ENCODE data around the gene RILPL1. TPM values are rescaled to one million over a fixed set of nuclear protein-coding genes. Genes with fewer than 3 reads are reported as not detected.
"Not testable (repeated sequence)": the region's sequence is repeated elsewhere in the genome, so short reads cannot be mapped to it uniquely, and the experiment has no call there.

The RILPL1 gene
- total and polyA plus RNA-seq, 2 of the 4 experiments (the other 2 are of a cell fraction), result 11.1 to 19.8 TPM

DNA sequence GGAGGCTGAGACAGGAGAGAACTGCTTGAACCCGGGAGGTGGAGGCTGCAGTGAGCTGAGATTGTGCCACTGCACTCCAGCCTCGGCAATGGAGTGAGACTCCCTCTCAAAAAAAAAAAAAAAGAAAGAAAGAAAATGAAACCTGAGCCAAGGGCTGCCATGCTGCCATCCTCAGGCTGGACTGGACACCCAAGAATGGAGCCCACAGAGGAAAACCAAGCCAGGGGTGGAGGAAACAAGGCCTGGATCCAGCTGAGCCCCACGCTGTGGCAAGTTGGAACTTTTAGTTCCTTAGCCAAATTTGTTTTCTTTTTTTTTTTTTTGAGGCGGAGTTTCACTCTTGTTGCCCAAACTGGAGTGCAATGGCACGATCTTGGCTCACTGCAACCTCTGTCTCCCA, 52.3 kb downstream of the RILPL1 start:
- H3K27me3 ChIP-seq (ENCODE audit: control insufficient read depth, insufficient read depth, low read length), result not testable (repeated sequence)

More for the DNA sequence above, 52.3 kb downstream of the RILPL1 start:
- H2BK15ac ChIP-seq (ENCODE audit: low read depth, low read length); H3K9me1 ChIP-seq (ENCODE audit: insufficient read depth, low read length); H2BK20ac ChIP-seq (ENCODE audit: low read depth, low read length); H4K91ac ChIP-seq (ENCODE audit: insufficient read depth, low read depth, low read length); intact Hi-C loops (cut with micrococcal nuclease); in situ Hi-C loops (cut with MboI; ENCODE audit: low sequenced_read_pairs); H2AK9ac ChIP-seq (replicated peaks; ENCODE audit: low read depth, low read length, poor library complexity); H3K27ac ChIP-seq (ENCODE audit: insufficient read depth, low read length); H2AFZ ChIP-seq (replicated peaks; ENCODE audit: low read length, poor library complexity); H3K9me3 ChIP-seq (ENCODE audit: control insufficient read depth, insufficient read depth, low read length); H3K14ac ChIP-seq (replicated peaks; ENCODE audit: low read depth, low read length); dilution Hi-C loops (cut with HindIII; ENCODE audit: low sequenced_read_pairs, unreplicated experiment); H4K8ac ChIP-seq (ENCODE audit: low read depth in 2 of 2, low read length in 2 of 2); H3K18ac ChIP-seq (ENCODE audit: low read depth, low read length); H2BK120ac ChIP-seq (ENCODE audit: low read depth, low read length); H3K56ac ChIP-seq (ENCODE audit: extremely low read depth, insufficient read depth, low read length); H2BK5ac ChIP-seq (ENCODE audit: low read depth, low read length, poor library complexity, severe bottlenecking); POLR2A ChIA-PET (ENCODE audit: unreplicated experiment); H3K4me2 ChIP-seq (ENCODE audit: low read depth, low read length); H3K4me3 ChIP-seq (ENCODE audit: insufficient read depth, low read depth, low read length); BruUV-seq (replicated peaks); CTCF ChIA-PET; H2AK5ac ChIP-seq (ENCODE audit: low read depth, low read length); H3K4ac ChIP-seq (ENCODE audit: low read depth, low read length); H3K9ac ChIP-seq (ENCODE audit: low read depth, low read length); H4K5ac ChIP-seq (ENCODE audit: low read depth, low read length); H3K23ac ChIP-seq (ENCODE audit: low read depth, low read length); DNase-seq; H4K20me1 ChIP-seq (ENCODE audit: insufficient read depth, low read length); H3K4me1 ChIP-seq (ENCODE audit: control insufficient read depth, insufficient read depth, low read length); ATAC-seq (ENCODE audit: low read depth): not testable (repeated sequence)
- WGBS, 2 experiments (ENCODE audit: extremely low coverage in 2 of 2, insufficient read length in 1 of 2), result 83% methylated on average over 2 of the region's 5 CpGs; no CpG with 5 or more reads in 1 of the 2 experiments
- peaks cover 0 to 16% of the 10 kb centered on the region in 2 experiments; a peak in 2 of 4 replicates for H3K79me1 ChIP-seq (ENCODE audit: low read depth in 1 of 2, low read length in 2 of 2)
- peaks cover 33% of the 10 kb centered on the region for H3K36me3 ChIP-seq (ENCODE audit: control insufficient read depth, insufficient read depth, low read length)
